Small intestine (tissue), 7 donors: ENCODE measurements around the gene SDE2. TPM values are rescaled to one million over a fixed set of nuclear protein-coding genes. Genes with fewer than 3 reads are reported as not detected.

ENCODE experiments used
- DNase-seq, 2 donors: peaks; one replicate each; pipeline versions ENCODE4 v3.0.0 to v3.0.0-alpha.2; 2013
- FAIRE-seq: peaks from 2 replicates; lab custom pipeline; 2012; peaks lifted over from hg19 to GRCh38; lab: Jason Lieb, UNC
- H3K27ac ChIP-seq, 3 donors: one replicate each; pipeline ENCODE4 v1.5.1; 2013; ENCODE audit warnings: low read length in 2 of 3, mild to moderate bottlenecking in 2 of 3, control low read depth in 1 of 3, inconsistent platforms in 1 of 3, low read depth in 1 of 3, moderate library complexity in 1 of 3
- H3K27me3 ChIP-seq, 3 donors: one replicate each; pipeline ENCODE4 v1.6.1; 2013; ENCODE audit warnings: low read length in 3 of 3, inconsistent platforms in 1 of 3; ENCODE audit not compliant: control insufficient read depth in 3 of 3, insufficient read depth in 3 of 3
- H3K36me3 ChIP-seq, 3 donors: one replicate each; pipeline ENCODE4 v1.6.1; 2013; ENCODE audit warnings: low read length in 3 of 3, inconsistent platforms in 1 of 3, low read depth in 1 of 3, mild to moderate bottlenecking in 1 of 3, moderate library complexity in 1 of 3; ENCODE audit not compliant: control insufficient read depth in 3 of 3, insufficient read depth in 2 of 3
- H3K4me1 ChIP-seq, 3 donors: one replicate each; pipeline ENCODE4 v1.6.1; 2013; ENCODE audit warnings: low read length in 2 of 3, inconsistent platforms in 1 of 3, low read depth in 1 of 3, mild to moderate bottlenecking in 1 of 3, moderate library complexity in 1 of 3; ENCODE audit not compliant: control insufficient read depth in 3 of 3, insufficient read depth in 2 of 3
- H3K4me3 ChIP-seq, 3 donors: one replicate each; pipeline ENCODE4 v1.5.1; 2013; ENCODE audit warnings: low read length in 3 of 3, control low read depth in 1 of 3, inconsistent platforms in 1 of 3, low read depth in 1 of 3, mild to moderate bottlenecking in 1 of 3, moderate library complexity in 1 of 3
- H3K9me3 ChIP-seq, 2 donors: one replicate each; pipeline ENCODE4 v1.6.1; 2013; ENCODE audit warnings: low read depth in 1 of 2, low read length in 1 of 2; ENCODE audit not compliant: control insufficient read depth in 2 of 2, insufficient read depth in 1 of 2
- WGBS, 3 donors: extraction: QIAGEN DNeasy Blood & Tissue Kit; methylation state at CpG; one replicate each; pipeline ENCODE4 v1.1.7; 2013; 5-methylcytosine and 5-hydroxymethylcytosine counted together
- polyA plus RNA-seq, 4 donors: library from polyadenylated mRNA; stranded (reverse) in 3 of 4; unstranded in 1 of 4; fragments of 200-250 nt in 3 of 4; fragments of 120-200 nt in 1 of 4; gene quantifications; one replicate each; pipeline versions ENCODE4 v1.2.1 to v1.2.3, GENCODE V29; 2013
- donor health status: healthy with polysubstance abuse.
- donor health status: control.
- donor health status: control.
- donor health status: Bipolar disorder and iron deficiency.
- donor health status: healthy.

The SDE2 gene
- polyA plus RNA-seq, 4 donors, result 7.8 to 16.8 (median 9.7) TPM

DNA sequence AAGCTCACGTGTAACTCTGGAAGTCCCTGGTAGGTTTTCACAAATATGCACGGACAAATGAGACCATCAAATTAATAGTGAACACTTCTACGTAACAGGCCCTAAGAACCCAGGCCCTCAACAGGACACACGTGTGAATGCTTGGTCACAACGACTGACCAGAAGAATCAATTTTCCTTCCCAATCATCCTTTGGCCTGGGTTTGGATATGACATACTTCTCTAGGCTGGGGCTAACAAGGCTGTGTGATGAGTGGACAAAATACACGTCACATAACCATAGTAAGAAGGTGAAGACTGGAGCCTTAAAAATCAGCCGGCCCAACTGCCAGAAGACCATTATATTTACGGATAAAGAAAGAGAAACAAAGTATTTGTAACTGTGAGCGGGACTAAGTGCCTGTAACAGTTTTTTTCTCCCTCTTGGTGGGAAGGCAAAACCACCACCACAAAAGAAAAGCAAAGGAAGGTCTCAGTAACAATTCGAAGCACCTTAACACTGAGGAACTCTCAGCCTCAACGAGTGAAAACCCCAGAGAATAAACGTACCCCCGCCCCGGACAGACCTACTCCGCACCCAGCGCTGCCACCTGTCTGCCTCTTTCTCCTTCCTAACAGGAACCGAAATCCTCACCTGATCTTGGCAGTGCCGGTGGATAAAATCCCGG, 450 bp downstream of the SDE2 start:
- FAIRE-seq (no peak), DNase-seq (peak; percentile 26 to 40)

DNA sequence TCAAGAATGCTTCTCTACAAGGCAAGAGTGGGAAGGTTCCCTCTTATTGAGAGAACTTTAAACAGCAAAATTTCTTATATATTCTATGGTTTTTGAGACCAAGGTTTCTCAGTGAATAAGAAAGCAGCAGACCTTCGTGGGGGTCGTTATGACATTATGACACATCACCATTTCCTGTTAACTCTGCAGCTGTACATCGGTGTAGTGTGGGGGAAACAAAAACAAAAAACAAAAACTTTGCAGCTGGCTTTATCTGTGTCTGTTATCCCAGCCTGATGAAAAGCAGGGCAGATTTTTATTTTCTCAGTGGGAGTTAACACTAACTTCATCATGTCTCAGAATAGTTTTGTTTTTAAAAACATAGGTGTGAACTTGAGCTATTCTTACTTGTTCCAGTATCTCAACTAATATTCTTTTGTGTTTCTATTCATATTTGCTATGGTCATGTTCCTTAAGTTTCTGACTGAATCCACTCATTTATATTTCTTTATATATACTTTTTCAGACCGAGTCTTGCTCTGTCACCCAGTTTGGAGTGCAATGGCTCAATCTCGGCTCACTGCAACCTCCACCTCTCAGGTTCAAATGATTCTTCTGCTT, 2.1 kb downstream of the SDE2 start:
- WGBS, 3 donors, result 29 to 33% (median 31%) methylated on average over 5 of the region's 5 CpGs
- FAIRE-seq (no peak), DNase-seq (no peak)
- Histone ChIP-seq H3K9me3 (no peaks in the 10 kb centered on the region), H3K36me3 (peaks cover 4 to 26% (median 9%) of the 10 kb centered on the region in 3 donors), H3K27me3 (no peaks in the 10 kb centered on the region), H3K4me3 (no peak overlapping the region), H3K27ac (no peak overlapping the region), H3K4me1 (peaks cover 0 to 9% (median 2%) of the 10 kb centered on the region in 3 donors)

More for the DNA sequence above, 450 bp downstream of the SDE2 start:
- peaks cover 0 to 9% (median 2%) of the 10 kb centered on the region in 3 donors for H3K4me1 ChIP-seq
- 0 to 1% (median 0%) methylated on average over 19 of the region's 19 CpGs for WGBS, 3 donors
- H3K9me3 ChIP-seq, result no peaks in the 10 kb centered on the region
- peak overlapping the region; percentile 75 to 90 (median 75) for H3K4me3 ChIP-seq
- no peaks in the 10 kb centered on the region for H3K27me3 ChIP-seq
- peak overlapping the region; percentile 83 to 94 (median 85) for H3K27ac ChIP-seq
- H3K36me3 ChIP-seq, result peaks cover 0 to 18% (median 4%) of the 10 kb centered on the region in 3 donors

- Histone ChIP-seq H3K4me1 (peaks cover 0 to 9% (median 2%) of the 10 kb centered on the region in 3 donors), H3K36me3 (peaks cover 8 to 30% (median 13%) of the 10 kb centered on the region in 3 donors), H3K9me3 (no peaks in the 10 kb centered on the region), H3K27me3 (no peaks in the 10 kb centered on the region), H3K4me3 (no peak overlapping the region), H3K27ac (no peak overlapping the region)
- 35 to 49% (median 39%) methylated on average over 4 of the region's 4 CpGs for WGBS, 3 donors
- DNase-seq, result no peak
- FAIRE-seq, result no peak
Observed at GRCh38 chr1:225995919-225996864, 3.0 kb downstream of the SDE2 start.

- H3K36me3 ChIP-seq, result peaks cover 10 to 49% (median 24%) of the 10 kb centered on the region in 3 donors
- 63 to 75% (median 66%) methylated on average over 5 of the region's 5 CpGs for WGBS, 3 donors
- no peaks in the 10 kb centered on the region for H3K27me3 ChIP-seq
Observed at GRCh38 chr1:225990705-225991464, 8.3 kb downstream of the SDE2 start.

GRCh38 chr1:225987491-225988316, 11.4 kb downstream of the SDE2 start:
- WGBS, 3 donors, result 68 to 81% (median 80%) methylated on average over 7 of the region's 7 CpGs
- DNase-seq, result peak; percentile 38 to 44
- H3K36me3 ChIP-seq, result peaks cover 10 to 49% (median 21%) of the 10 kb centered on the region in 3 donors
- H3K27me3 ChIP-seq, result no peaks in the 10 kb centered on the region
- H3K9me3 ChIP-seq, result no peaks in the 10 kb centered on the region
- no peak overlapping the region for H3K27ac ChIP-seq
- no peak overlapping the region for H3K4me3 ChIP-seq
- H3K4me1 ChIP-seq, result no peaks in the 10 kb centered on the region
- FAIRE-seq, result peak; percentile 81

More at GRCh38 chr1:225990705-225991464, 8.3 kb downstream of the SDE2 start:
- FAIRE-seq (no peak), DNase-seq (no peak)
- no peaks in the 10 kb centered on the region for H3K4me1 ChIP-seq
- no peaks in the 10 kb centered on the region for H3K9me3 ChIP-seq
- H3K27ac ChIP-seq, result peak overlapping the region in 1 of 3 donors; percentile 30
- H3K4me3 ChIP-seq, result no peak overlapping the region

- Histone ChIP-seq H3K4me3 (no peak overlapping the region), H3K4me1 (no peaks in the 10 kb centered on the region), H3K36me3 (peaks cover 4 to 47% (median 15%) of the 10 kb centered on the region in 3 donors), H3K9me3 (peaks cover 0 to 12% of the 10 kb centered on the region in 2 donors), H3K27ac (no peak overlapping the region), H3K27me3 (no peaks in the 10 kb centered on the region)
- DNase-seq (no peak), FAIRE-seq (no peak)
- WGBS, 3 donors, result 98 to 99% (median 99%) methylated on average over 3 of the region's 3 CpGs
Observed at GRCh38 chr1:225981714-225982113, 17.4 kb downstream of the SDE2 start.

DNA sequence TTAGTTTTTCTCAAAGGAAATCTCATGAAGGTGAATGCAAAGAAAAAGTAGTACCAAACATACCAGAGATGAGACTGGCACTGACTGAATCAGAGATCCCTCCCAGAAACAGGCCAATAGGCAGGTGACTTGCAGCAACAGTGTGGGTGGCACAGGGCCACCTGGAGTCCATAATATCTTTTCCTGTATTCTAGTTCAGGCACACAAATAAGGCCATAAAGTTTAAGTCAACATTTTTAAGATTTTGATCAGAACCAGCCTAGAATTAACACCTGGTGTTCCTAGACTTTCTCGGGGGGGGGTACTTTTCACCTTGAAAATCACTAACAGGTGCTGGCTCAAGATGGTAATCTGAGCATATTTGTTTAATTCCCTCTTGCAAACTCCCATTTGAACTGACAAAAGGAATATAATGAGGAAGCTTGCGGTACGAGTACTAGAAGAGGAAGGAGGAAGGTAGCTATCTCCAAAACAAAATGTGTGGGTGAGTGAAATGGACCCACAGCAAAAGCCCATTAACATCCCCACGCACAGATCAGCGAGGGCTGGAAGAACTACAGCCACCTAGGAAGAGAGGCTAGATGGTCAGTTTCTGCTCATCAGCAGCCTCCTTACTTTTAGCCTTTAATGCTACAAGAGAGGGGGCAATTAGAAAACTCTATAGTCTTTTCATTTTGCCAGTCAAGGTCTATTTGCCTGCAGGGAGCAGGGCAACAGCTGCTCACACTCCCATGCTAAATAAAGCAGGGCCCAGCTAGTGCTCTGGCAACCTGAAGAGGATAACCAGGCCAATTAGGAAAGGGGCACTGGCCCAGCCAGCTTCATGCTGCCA, 18.9 kb downstream of the SDE2 start:
- peak; percentile 28 to 37 for DNase-seq
- Histone ChIP-seq H3K4me1 (no peaks in the 10 kb centered on the region), H3K36me3 (peaks cover 4 to 43% (median 14%) of the 10 kb centered on the region in 3 donors), H3K27ac (no peak overlapping the region), H3K27me3 (no peaks in the 10 kb centered on the region), H3K4me3 (no peak overlapping the region), H3K9me3 (peaks cover 0 to 12% of the 10 kb centered on the region in 2 donors)
- no peak for FAIRE-seq
- WGBS, 3 donors, result 21 to 62% (median 44%) methylated on average over 5 of the region's 5 CpGs
